H1 (cell line): ENCODE results near the gene LRP1. TPM values are rescaled to one million over a fixed set of nuclear protein-coding genes. Genes with fewer than 3 reads are reported as not detected.

Experiments
- CTCF ChIA-PET: fragments of 300-600 bp; sonication (Branson Sonifier 250); formaldehyde crosslinking; loops from one replicate; lab custom pipeline; 2021; ENCODE audit not compliant: partially characterized antibody; lab: Charles Lee
- POLR2A ChIA-PET: fragments of 300-600 bp; sonication (Branson Sonifier 250); formaldehyde crosslinking; loops from one replicate; lab custom pipeline; 2021; ENCODE audit warnings: inconsistent platforms; ENCODE audit not compliant: partially characterized antibody; lab: Charles Lee
- DNase-seq, 2 experiments: peaks; one replicate each; pipeline versions ENCODE4 v3.0.0 to v3.0.0-alpha.2; 2010 to 2022; ENCODE audit warnings: low spot score in 2 of 2, low read depth in 1 of 2, mixed read lengths in 1 of 2
- FAIRE-seq: peaks from 2 replicates; lab custom pipeline; 2011; peaks lifted over from hg19 to GRCh38; lab: Jason Lieb, UNC
- H2AFZ ChIP-seq: 2 replicates; pipeline ENCODE4 v1.8.1; 2012; ENCODE audit warnings: low read length, inconsistent platforms
- H2AK5ac ChIP-seq: 2 replicates; pipeline ENCODE4 v1.6.1; 2013; ENCODE audit warnings: low read depth, low read length
- H2BK120ac ChIP-seq: replicated peaks from 2 replicates; pipeline ENCODE3; 2013; ENCODE audit warnings: low read depth, low read length, inconsistent platforms
- H2BK12ac ChIP-seq: 2 replicates; pipeline ENCODE4 v1.6.1; 2013; ENCODE audit warnings: low read depth, low read length
- H2BK15ac ChIP-seq: 2 replicates; pipeline ENCODE4 v1.6.1; 2013; ENCODE audit warnings: low read length
- H2BK20ac ChIP-seq: 2 replicates; pipeline ENCODE4 v1.6.1; 2013; ENCODE audit warnings: low read length
- H2BK5ac ChIP-seq: 2 replicates; pipeline ENCODE4 v1.6.1; 2013; ENCODE audit warnings: low read depth, low read length
- H3K14ac ChIP-seq: 2 replicates; pipeline ENCODE4 v1.6.1; 2013; ENCODE audit warnings: inconsistent platforms; ENCODE audit not compliant: insufficient read length
- H3K18ac ChIP-seq: 2 replicates; pipeline ENCODE4 v1.6.1; 2013; ENCODE audit warnings: low read length; ENCODE audit errors: extremely low read depth
- H3K23ac ChIP-seq: 2 replicates; pipeline ENCODE4 v1.6.1; 2013; ENCODE audit warnings: inconsistent platforms; ENCODE audit not compliant: insufficient read length
- H3K23me2 ChIP-seq: 2 replicates; pipeline ENCODE4 v1.6.1; 2013; ENCODE audit warnings: low read depth, low read length
- H3K27ac ChIP-seq: 2 replicates; pipeline ENCODE4 v1.6.1; 2011; ENCODE audit warnings: low read depth, low read length, inconsistent platforms
- H3K27me3 ChIP-seq, 4 experiments: replicated peaks in 1 of 4; 1 replicate in 1 of 4; 2 replicates in 3 of 4; pipeline versions ENCODE4 v1.6.1 to v1.8.1; 2011 to 2013; ENCODE audit warnings: low read length in 3 of 4, mild to moderate bottlenecking in 3 of 4, inconsistent platforms in 2 of 4, mixed read lengths in 2 of 4, moderate library complexity in 1 of 4; ENCODE audit not compliant: control insufficient read depth in 3 of 4, insufficient read depth in 3 of 4; ENCODE audit errors: extremely low read depth in 1 of 4
- H3K36me3 ChIP-seq, 4 experiments: 2 replicates each; pipeline versions ENCODE4 v1.6.1 to v1.8.1; 2011 to 2013; ENCODE audit warnings: mild to moderate bottlenecking in 4 of 4, low read length in 3 of 4, moderate library complexity in 2 of 4, control low read depth in 1 of 4, inconsistent platforms in 1 of 4; ENCODE audit not compliant: insufficient read depth in 4 of 4, control insufficient read depth in 2 of 4
- H3K4ac ChIP-seq: replicated peaks from 2 replicates; pipeline ENCODE3; 2013; ENCODE audit warnings: low read length, low read depth, mixed read lengths, inconsistent platforms; ENCODE audit not compliant: insufficient read length
- H3K4me1 ChIP-seq, 4 experiments: replicated peaks in 1 of 4; 1 replicate in 1 of 4; 2 replicates in 3 of 4; pipeline versions ENCODE4 v1.6.1 to v1.8.1; 2011 to 2013; ENCODE audit warnings: low read length in 3 of 4, inconsistent platforms in 2 of 4, mixed read lengths in 1 of 4; ENCODE audit not compliant: insufficient read depth in 4 of 4, control insufficient read depth in 3 of 4
- H3K4me2 ChIP-seq, 2 experiments: 2 replicates each; pipeline versions ENCODE4 v1.6.1 to v1.8.1; 2011 to 2013; ENCODE audit warnings: low read depth in 2 of 2, low read length in 2 of 2, control low read depth in 1 of 2, inconsistent platforms in 1 of 2, mild to moderate bottlenecking in 1 of 2; ENCODE audit not compliant: insufficient read depth in 1 of 2
- H3K4me3 ChIP-seq, 4 experiments: fragments of 200-600, 300-600 bp in 1 of 4; sonication (generic), shearing (Covaris generic), sonication (Bioruptor Twin) in 1 of 4; 2 replicates each; pipeline versions ENCODE4 v1.5.1 to v1.8.1; 2011 to 2016; ENCODE audit warnings: low read length in 4 of 4, low read depth in 3 of 4, control low read depth in 2 of 4, inconsistent platforms in 2 of 4, mild to moderate bottlenecking in 2 of 4, mixed read lengths in 1 of 4, moderate library complexity in 1 of 4; ENCODE audit not compliant: insufficient read depth in 2 of 4; ENCODE audit errors: extremely low read depth in 1 of 4
- H3K56ac ChIP-seq: replicated peaks from 2 replicates; pipeline ENCODE3; 2013; ENCODE audit warnings: low read depth, mild to moderate bottlenecking, mixed read lengths, low read length, inconsistent platforms; ENCODE audit not compliant: insufficient read length
- H3K79me1 ChIP-seq: 2 replicates; pipeline ENCODE4 v1.6.1; 2013; ENCODE audit warnings: low read depth, low read length, control low read depth
- H3K79me2 ChIP-seq, 2 experiments: 2 replicates each; pipeline versions ENCODE4 v1.6.1 to v1.8.1; 2012 to 2013; ENCODE audit warnings: low read length in 2 of 2, mild to moderate bottlenecking in 2 of 2, inconsistent platforms in 1 of 2; ENCODE audit not compliant: insufficient read depth in 2 of 2, control insufficient read depth in 1 of 2
- H3K9ac ChIP-seq, 4 experiments: replicated peaks in 1 of 4; 1 replicate in 1 of 4; 2 replicates in 3 of 4; pipeline versions ENCODE4 v1.6.1 to v1.8.1; 2011 to 2013; ENCODE audit warnings: low read depth in 3 of 4, low read length in 3 of 4, control low read depth in 2 of 4, mild to moderate bottlenecking in 2 of 4, moderate library complexity in 2 of 4, inconsistent platforms in 1 of 4; ENCODE audit errors: extremely low read depth in 1 of 4
- H3K9me3 ChIP-seq, 2 experiments: 2 replicates each; pipeline versions ENCODE4 v1.6.1 to v1.8.1; 2012 to 2013; ENCODE audit warnings: mild to moderate bottlenecking in 2 of 2, moderate library complexity in 2 of 2, control low read depth in 1 of 2, inconsistent platforms in 1 of 2, low read depth in 1 of 2, low read length in 1 of 2, mixed read lengths in 1 of 2; ENCODE audit not compliant: insufficient read depth in 2 of 2
- H4K20me1 ChIP-seq, 2 experiments: replicated peaks in 1 of 2; 2 replicates each; pipeline versions ENCODE3 to v1.8.1; 2011 to 2013; ENCODE audit warnings: inconsistent platforms in 2 of 2, low read length in 2 of 2, mild to moderate bottlenecking in 1 of 2; ENCODE audit not compliant: insufficient read depth in 2 of 2, control insufficient read depth in 1 of 2
- H4K5ac ChIP-seq: 2 replicates; pipeline ENCODE4 v1.6.1; 2013; ENCODE audit warnings: low read length, low read depth, mixed read lengths, inconsistent platforms; ENCODE audit not compliant: insufficient read length
- H4K8ac ChIP-seq: 2 replicates; pipeline ENCODE4 v1.8.0; 2013; ENCODE audit warnings: mild to moderate bottlenecking, moderate library complexity, low read length, inconsistent platforms; ENCODE audit not compliant: insufficient read depth; ENCODE audit errors: extremely low read depth
- H4K91ac ChIP-seq: replicated peaks from 2 replicates; pipeline ENCODE3; 2013; ENCODE audit warnings: low read length, mixed read lengths, inconsistent platforms; ENCODE audit not compliant: insufficient read length
- BACH1 ChIP-seq: IDR thresholded peaks from 2 replicates; pipeline ENCODE4 v1.6.1; 2012; ENCODE audit warnings: low read length, improper control_type of control experiment
- EP300 ChIP-seq, 2 experiments: IDR thresholded peaks; 1 replicate in 1 of 2; 2 replicates in 1 of 2; pipeline ENCODE4 v1.6.1; 2011 to 2012; ENCODE audit warnings: low read depth in 2 of 2, low read length in 2 of 2, mild to moderate bottlenecking in 2 of 2, borderline replicate concordance in 1 of 2, inconsistent platforms in 1 of 2, moderate library complexity in 1 of 2
- SIX5 ChIP-seq: IDR thresholded peaks from 2 replicates; pipeline ENCODE4 v1.6.1; 2011; ENCODE audit warnings: mild to moderate bottlenecking, low read depth, low read length
- WGBS, 2 experiments: shearing (Covaris generic) in 1 of 2; methylation state at CpG; one replicate each; pipeline versions ENCODE4 v1.1.6 to v1.1.7; 2013 to 2015; ENCODE audit warnings: low lambda C conversion rate in 2 of 2, mixed read lengths in 2 of 2, inconsistent platforms in 1 of 2, low coverage in 1 of 2, missing lambda C conversion rate in 1 of 2; ENCODE audit not compliant: insufficient replicate concordance in 2 of 2, insufficient coverage in 1 of 2, insufficient read length in 1 of 2; ENCODE audit errors: extremely low coverage in 1 of 2, missing lambda C conversion rate in 1 of 2; 5-methylcytosine and 5-hydroxymethylcytosine counted together
- polyA plus RNA-seq, 7 experiments: library from polyadenylated mRNA; depleted of rRNA in 3 of 7; stranded (reverse) in 5 of 7; unstranded in 2 of 7; fragments of >200 nt in 5 of 7; fragments of 200-250 nt in 2 of 7; gene quantifications; 1 replicate in 5 of 7; 2 replicates in 1 of 7; 4 replicates in 1 of 7; pipeline versions ENCODE4 v1.2.1 to v1.2.3, GENCODE V29; 2011 to 2013; ENCODE audit warnings: missing spikeins in 2 of 7, mixed read lengths in 2 of 7
- total RNA-seq: library from RNA; stranded (reverse); fragmentation: NEBNext Ultra II Directional; extraction: Animal tissue kit (Norgen Biotek cat#: 25700); gene quantifications from 2 replicates; pipeline ENCODE4 v1.2.1, GENCODE V29; 2021
- TF ChIP-seq, protein P1 (sequence below): IDR thresholded peaks from 2 replicates; pipeline ENCODE4 v1.6.1; 2012; ENCODE audit warnings: inconsistent platforms

LRP1 gene
- total and polyA plus RNA-seq, 2 of the 8 experiments (the other 6 are each of a cell fraction or from before 2014, with no cell fraction given), result 35.3 to 92.5 TPM

DNA sequence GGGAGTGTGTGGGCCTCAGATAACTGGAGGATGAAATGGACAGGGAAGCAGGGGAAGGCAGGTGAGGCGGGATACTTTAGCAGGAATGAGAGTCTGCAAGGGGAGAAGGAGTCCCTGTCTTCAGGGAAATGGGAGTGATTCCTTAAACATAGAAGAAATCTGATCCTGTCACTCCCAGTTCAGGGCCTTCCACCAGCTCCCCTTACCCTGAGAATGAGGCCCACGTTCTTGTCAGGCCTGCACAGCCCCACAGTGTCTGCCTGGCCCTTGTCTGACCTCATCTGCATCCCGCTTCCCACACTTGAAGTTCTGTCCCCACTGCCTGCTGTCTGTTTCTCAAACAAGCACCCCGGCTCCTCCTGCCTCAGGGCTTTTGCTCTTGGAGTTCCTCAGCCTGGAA lies 31.8 kb downstream of the LRP1 start:
- Histone ChIP-seq H3K14ac (no peak overlapping the region), H3K56ac (no peak overlapping the region), H2BK120ac (no peak overlapping the region), H4K5ac (no peak overlapping the region), H2BK20ac (no peak overlapping the region), H3K27ac (no peak overlapping the region), H3K9ac (no peak overlapping the region), H3K36me3 (peaks cover 41 to 96% (median 76%) of the 10 kb centered on the region in 4 experiments; a peak in 7 of 8 replicates), H4K20me1 (peaks cover 3 to 19% of the 10 kb centered on the region in 2 experiments), H2BK12ac (no peak overlapping the region), H3K23me2 (no peaks in the 10 kb centered on the region), H3K4me3 (no peak overlapping the region), H2AK5ac (no peak overlapping the region), H3K27me3 (no peaks in the 10 kb centered on the region), H4K91ac (no peak overlapping the region), H3K79me2 (no peaks in the 10 kb centered on the region), H3K79me1 (no peaks in the 10 kb centered on the region), H3K4me1 (no peaks in the 10 kb centered on the region), H4K8ac (no peak overlapping the region), H2BK15ac (no peak overlapping the region), H2AFZ (no peak overlapping the region), H3K9me3 (no peaks in the 10 kb centered on the region), H3K18ac (no peak overlapping the region), H3K23ac (no peak overlapping the region), H2BK5ac (no peak overlapping the region; the same call in 1 of the 2 replicates), H3K4ac (no peak overlapping the region), H3K4me2 (no peak overlapping the region)
- TF ChIP-seq SIX5 (no peak), BACH1 (no peak), EP300 (IDR thresholded peaks at IDR 0.05; ENCODE audit: borderline replicate concordance in 1 of 2, low read depth in 2 of 2, low read length in 2 of 2) (no peak)
- TF ChIP-seq, protein P1, sequence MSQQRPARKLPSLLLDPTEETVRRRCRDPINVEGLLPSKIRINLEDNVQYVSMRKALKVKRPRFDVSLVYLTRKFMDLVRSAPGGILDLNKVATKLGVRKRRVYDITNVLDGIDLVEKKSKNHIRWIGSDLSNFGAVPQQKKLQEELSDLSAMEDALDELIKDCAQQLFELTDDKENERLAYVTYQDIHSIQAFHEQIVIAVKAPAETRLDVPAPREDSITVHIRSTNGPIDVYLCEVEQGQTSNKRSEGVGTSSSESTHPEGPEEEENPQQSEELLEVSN, result no peak
- 91% methylated on average over 4 of the region's 4 CpGs; no CpG with 5 or more reads in 1 of the 2 experiments for WGBS, 2 experiments
- FAIRE-seq (no peak), DNase-seq (no peak)
- ChIA-PET CTCF (interaction anchor here (1.1 to 10.6 kb wide), 6 partner anchors 12 to 54 kb away, joined by 3 to 150 read pairs (median 6); no protein-coding TSS in a partner anchor), POLR2A (interaction anchor here (0.9 to 10.8 kb wide), 8 partner anchors 9 to 442 kb away, joined by 3 to 75 read pairs (median 8); partner anchors contain the start of gene LRP1)
